SK-N-SH treated with all-trans-retinoic acid at 6 μM for 48 hours (cell line): ENCODE data around the gene TEX13D.

Source experiments
- ATAC-seq: fragments of 200-7000 bp; cut with Tn5 transposase; 3 replicates; pipeline ENCODE4 v1.9.1; 2020; ENCODE audit warnings: mild to moderate bottlenecking, moderate library complexity
- ARNTL ChIP-seq: fragments of 450-650 bp; formaldehyde crosslinking; IDR thresholded peaks from 2 replicates; pipeline ENCODE4 v1.5.0; 2020; ENCODE audit warnings: low read depth, mild to moderate bottlenecking, moderate library complexity, borderline replicate concordance
- CSDC2 ChIP-seq: fragments of 250-450 bp; sonication (Bioruptor Pico); IDR thresholded peaks from 2 replicates; pipeline ENCODE4 v1.5.0; 2020; ENCODE audit warnings: mild to moderate bottlenecking, moderate library complexity
- GLIS3 ChIP-seq: fragments of 250-450 bp; sonication (Bioruptor Pico); IDR thresholded peaks from 2 replicates; pipeline ENCODE4 v1.5.0; 2020; ENCODE audit warnings: mild to moderate bottlenecking, moderate library complexity
- ISL1 ChIP-seq: fragments of 250-450 bp; sonication (Bioruptor Pico); IDR thresholded peaks from 2 replicates; pipeline ENCODE4 v2.1.2; 2022; ENCODE audit warnings: mild to moderate bottlenecking, moderate library complexity
- OSR1 ChIP-seq: fragments of 250-450 bp; sonication (Bioruptor Pico); IDR thresholded peaks from 2 replicates; pipeline ENCODE4 v1.8.0; 2022; ENCODE audit warnings: moderate library complexity, mild to moderate bottlenecking, inconsistent platforms
- RARB ChIP-seq: fragments of 250-450 bp; sonication (Bioruptor Pico); IDR thresholded peaks from 2 replicates; pipeline ENCODE4 v1.8.0; 2021; ENCODE audit warnings: mild to moderate bottlenecking, moderate library complexity
- TCF4 ChIP-seq: fragments of 250-450 bp; sonication (Bioruptor Pico); IDR thresholded peaks from 2 replicates; pipeline ENCODE4 v1.8.0; 2021; ENCODE audit warnings: mild to moderate bottlenecking, moderate library complexity, borderline replicate concordance
- TOX ChIP-seq: fragments of 250-450 bp; sonication (Bioruptor Pico); IDR thresholded peaks from 2 replicates; pipeline ENCODE4 v1.8.0; 2021; ENCODE audit warnings: mild to moderate bottlenecking, moderate library complexity, borderline replicate concordance
- ZC3H10 ChIP-seq: fragments of 250-450 bp; sonication (Bioruptor Pico); IDR thresholded peaks from 2 replicates; pipeline ENCODE4 v1.5.1; 2021; ENCODE audit warnings: mild to moderate bottlenecking, moderate library complexity
- ZFP3 ChIP-seq: fragments of 250-450 bp; sonication (Bioruptor Pico); IDR thresholded peaks from 2 replicates; pipeline ENCODE4 v1.5.0; 2020; ENCODE audit warnings: mild to moderate bottlenecking, moderate library complexity
- ZFP30 ChIP-seq: fragments of 450-650 bp; formaldehyde crosslinking; IDR thresholded peaks from 2 replicates; pipeline ENCODE4 v1.5.0; 2022; ENCODE audit warnings: mild to moderate bottlenecking, moderate library complexity
- ZNF565 ChIP-seq: fragments of 450-650 bp; formaldehyde crosslinking; conservative IDR thresholded peaks from 2 replicates; pipeline ENCODE4 v1.5.0; 2020; ENCODE audit warnings: low read depth, mild to moderate bottlenecking, moderate library complexity
- ZNF8 ChIP-seq: fragments of 450-650 bp; formaldehyde crosslinking; IDR thresholded peaks from 2 replicates; pipeline ENCODE4 v1.5.0; 2020; ENCODE audit warnings: mild to moderate bottlenecking, moderate library complexity
- TF ChIP-seq, protein P1 (sequence below): fragments of 250-450 bp; sonication (Bioruptor Pico); IDR thresholded peaks from 2 replicates; pipeline ENCODE4 v1.5.0; 2020; ENCODE audit warnings: mild to moderate bottlenecking, moderate library complexity
- TF ChIP-seq, protein P2 (sequence below): fragments of 250-450 bp; sonication (Bioruptor Pico); IDR thresholded peaks from 2 replicates; pipeline ENCODE4 v1.5.1; 2020; ENCODE audit warnings: low read depth, mild to moderate bottlenecking, moderate library complexity
- TF ChIP-seq, protein P3 (sequence below): fragments of 250-450 bp; sonication (Bioruptor Pico); IDR thresholded peaks from 2 replicates; pipeline ENCODE4 v1.5.1; 2021; ENCODE audit warnings: mild to moderate bottlenecking, moderate library complexity
- TF ChIP-seq, protein P4 (sequence below): fragments of 250-450 bp; sonication (Bioruptor Pico); IDR thresholded peaks from 2 replicates; pipeline ENCODE4 v1.8.0; 2021; ENCODE audit warnings: low read depth, mild to moderate bottlenecking, moderate library complexity, borderline replicate concordance

Gene TEX13D

DNA sequence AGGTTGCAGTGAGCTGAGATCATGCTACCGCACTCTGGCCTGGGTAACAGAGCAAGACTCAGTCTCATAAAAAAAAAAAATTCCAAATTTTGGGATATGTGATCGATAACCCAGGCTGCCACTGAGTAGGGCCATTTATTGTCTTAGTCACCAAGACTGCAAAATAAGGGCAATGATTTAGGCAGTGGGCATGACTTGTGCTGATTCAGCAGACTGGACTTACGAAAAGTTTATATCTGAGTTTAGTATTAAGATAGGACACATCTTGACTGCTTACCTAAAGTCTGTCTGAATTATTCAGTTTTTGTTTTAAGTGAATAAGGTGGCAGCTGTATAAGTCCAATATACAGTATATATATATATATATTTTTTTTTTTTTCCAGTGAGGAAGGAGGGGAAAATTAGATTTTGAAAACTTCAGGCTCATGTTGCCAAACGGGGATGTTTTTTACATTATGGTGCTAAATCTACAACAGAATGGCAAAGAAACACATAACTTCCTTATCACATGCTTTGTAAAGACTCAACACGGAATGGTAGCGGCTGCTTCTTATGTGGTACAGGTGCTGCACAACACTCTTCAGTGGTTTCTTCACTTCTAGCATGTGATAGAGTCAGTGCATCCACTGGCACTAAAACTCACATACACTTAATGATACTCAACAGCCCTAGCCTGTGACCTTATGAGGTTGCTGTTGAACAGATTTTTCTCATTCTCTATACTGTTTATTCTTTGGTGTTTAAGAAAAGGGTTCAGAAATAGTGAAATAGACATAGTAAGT lies 6.5 kb downstream of the TEX13D start:
- TF ChIP-seq RARB (CRISPR knock-in tag) (no peak), ZFP3 (CRISPR knock-in tag) (no peak), CSDC2 (no peak), GLIS3 (CRISPR knock-in tag) (no peak), ZNF565 (CRISPR knock-in tag) (no peak), TCF4 (CRISPR knock-in tag) (no peak), ISL1 (CRISPR knock-in tag) (no peak), ARNTL (CRISPR knock-in tag) (no peak), ZC3H10 (CRISPR knock-in tag) (no peak)
- TF ChIP-seq, protein P1, sequence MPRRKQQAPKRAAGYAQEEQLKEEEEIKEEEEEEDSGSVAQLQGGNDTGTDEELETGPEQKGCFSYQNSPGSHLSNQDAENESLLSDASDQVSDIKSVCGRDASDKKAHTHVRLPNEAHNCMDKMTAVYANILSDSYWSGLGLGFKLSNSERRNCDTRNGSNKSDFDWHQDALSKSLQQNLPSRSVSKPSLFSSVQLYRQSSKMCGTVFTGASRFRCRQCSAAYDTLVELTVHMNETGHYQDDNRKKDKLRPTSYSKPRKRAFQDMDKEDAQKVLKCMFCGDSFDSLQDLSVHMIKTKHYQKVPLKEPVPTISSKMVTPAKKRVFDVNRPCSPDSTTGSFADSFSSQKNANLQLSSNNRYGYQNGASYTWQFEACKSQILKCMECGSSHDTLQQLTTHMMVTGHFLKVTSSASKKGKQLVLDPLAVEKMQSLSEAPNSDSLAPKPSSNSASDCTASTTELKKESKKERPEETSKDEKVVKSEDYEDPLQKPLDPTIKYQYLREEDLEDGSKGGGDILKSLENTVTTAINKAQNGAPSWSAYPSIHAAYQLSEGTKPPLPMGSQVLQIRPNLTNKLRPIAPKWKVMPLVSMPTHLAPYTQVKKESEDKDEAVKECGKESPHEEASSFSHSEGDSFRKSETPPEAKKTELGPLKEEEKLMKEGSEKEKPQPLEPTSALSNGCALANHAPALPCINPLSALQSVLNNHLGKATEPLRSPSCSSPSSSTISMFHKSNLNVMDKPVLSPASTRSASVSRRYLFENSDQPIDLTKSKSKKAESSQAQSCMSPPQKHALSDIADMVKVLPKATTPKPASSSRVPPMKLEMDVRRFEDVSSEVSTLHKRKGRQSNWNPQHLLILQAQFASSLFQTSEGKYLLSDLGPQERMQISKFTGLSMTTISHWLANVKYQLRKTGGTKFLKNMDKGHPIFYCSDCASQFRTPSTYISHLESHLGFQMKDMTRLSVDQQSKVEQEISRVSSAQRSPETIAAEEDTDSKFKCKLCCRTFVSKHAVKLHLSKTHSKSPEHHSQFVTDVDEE (CRISPR knock-in tag): no peak
- TF ChIP-seq, protein P2, sequence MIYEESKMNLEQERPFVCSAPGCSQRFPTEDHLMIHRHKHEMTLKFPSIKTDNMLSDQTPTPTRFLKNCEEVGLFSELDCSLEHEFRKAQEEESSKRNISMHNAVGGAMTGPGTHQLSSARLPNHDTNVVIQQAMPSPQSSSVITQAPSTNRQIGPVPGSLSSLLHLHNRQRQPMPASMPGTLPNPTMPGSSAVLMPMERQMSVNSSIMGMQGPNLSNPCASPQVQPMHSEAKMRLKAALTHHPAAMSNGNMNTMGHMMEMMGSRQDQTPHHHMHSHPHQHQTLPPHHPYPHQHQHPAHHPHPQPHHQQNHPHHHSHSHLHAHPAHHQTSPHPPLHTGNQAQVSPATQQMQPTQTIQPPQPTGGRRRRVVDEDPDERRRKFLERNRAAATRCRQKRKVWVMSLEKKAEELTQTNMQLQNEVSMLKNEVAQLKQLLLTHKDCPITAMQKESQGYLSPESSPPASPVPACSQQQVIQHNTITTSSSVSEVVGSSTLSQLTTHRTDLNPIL (CRISPR knock-in tag): no peak
- no peak for ATAC-seq

DNA sequence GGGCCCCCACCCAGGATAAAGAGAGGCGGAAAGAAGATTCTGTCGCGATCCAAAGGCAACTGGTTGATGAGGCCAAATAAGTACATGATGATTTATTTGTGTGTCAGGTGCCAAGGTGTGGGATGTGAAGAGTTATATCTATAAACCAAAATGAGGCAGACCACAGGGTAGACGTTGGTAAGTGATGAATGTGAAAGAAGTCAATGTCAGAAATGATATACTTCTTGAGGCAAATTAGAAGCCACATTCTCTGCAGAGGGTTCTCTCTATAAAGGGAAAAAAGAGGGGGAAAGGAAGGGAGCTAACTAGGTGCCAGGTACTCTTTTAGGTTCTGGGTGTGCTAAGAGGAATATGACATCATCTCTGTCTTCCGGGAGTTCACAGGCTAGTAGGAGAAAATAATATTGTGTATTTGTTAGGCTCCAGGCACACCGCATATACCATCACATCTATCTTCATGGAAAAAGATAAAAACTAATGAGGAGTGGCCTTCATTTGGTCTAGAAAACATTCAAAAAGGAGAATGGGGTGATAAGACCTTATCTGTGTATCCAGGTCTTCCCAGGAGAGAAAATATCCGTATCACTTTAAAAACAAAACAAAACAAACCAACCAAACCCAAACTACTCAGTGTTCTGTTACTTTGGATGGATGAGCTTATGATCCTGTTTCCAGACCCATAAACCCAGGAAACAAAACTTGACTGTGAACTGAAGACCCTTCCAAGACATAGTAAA lies 9.1 kb downstream of the TEX13D start:
- ATAC-seq: no peak
- TF ChIP-seq ISL1 (CRISPR knock-in tag) (no peak), OSR1 (CRISPR knock-in tag) (no peak), TOX (CRISPR knock-in tag) (no peak), ZFP30 (CRISPR knock-in tag) (no peak)
- TF ChIP-seq, protein P1 (CRISPR knock-in tag): no peak
- TF ChIP-seq, protein P3, sequence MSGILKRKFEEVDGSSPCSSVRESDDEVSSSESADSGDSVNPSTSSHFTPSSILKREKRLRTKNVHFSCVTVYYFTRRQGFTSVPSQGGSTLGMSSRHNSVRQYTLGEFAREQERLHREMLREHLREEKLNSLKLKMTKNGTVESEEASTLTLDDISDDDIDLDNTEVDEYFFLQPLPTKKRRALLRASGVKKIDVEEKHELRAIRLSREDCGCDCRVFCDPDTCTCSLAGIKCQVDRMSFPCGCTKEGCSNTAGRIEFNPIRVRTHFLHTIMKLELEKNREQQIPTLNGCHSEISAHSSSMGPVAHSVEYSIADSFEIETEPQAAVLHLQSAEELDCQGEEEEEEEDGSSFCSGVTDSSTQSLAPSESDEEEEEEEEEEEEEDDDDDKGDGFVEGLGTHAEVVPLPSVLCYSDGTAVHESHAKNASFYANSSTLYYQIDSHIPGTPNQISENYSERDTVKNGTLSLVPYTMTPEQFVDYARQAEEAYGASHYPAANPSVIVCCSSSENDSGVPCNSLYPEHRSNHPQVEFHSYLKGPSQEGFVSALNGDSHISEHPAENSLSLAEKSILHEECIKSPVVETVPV (CRISPR knock-in tag): no peak
- TF ChIP-seq, protein P4, sequence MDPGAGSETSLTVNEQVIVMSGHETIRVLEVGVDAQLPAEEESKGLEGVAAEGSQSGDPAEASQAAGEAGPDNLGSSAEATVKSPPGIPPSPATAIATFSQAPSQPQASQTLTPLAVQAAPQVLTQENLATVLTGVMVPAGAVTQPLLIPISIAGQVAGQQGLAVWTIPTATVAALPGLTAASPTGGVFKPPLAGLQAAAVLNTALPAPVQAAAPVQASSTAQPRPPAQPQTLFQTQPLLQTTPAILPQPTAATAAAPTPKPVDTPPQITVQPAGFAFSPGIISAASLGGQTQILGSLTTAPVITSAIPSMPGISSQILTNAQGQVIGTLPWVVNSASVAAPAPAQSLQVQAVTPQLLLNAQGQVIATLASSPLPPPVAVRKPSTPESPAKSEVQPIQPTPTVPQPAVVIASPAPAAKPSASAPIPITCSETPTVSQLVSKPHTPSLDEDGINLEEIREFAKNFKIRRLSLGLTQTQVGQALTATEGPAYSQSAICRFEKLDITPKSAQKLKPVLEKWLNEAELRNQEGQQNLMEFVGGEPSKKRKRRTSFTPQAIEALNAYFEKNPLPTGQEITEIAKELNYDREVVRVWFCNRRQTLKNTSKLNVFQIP (CRISPR knock-in tag): no peak

DNA sequence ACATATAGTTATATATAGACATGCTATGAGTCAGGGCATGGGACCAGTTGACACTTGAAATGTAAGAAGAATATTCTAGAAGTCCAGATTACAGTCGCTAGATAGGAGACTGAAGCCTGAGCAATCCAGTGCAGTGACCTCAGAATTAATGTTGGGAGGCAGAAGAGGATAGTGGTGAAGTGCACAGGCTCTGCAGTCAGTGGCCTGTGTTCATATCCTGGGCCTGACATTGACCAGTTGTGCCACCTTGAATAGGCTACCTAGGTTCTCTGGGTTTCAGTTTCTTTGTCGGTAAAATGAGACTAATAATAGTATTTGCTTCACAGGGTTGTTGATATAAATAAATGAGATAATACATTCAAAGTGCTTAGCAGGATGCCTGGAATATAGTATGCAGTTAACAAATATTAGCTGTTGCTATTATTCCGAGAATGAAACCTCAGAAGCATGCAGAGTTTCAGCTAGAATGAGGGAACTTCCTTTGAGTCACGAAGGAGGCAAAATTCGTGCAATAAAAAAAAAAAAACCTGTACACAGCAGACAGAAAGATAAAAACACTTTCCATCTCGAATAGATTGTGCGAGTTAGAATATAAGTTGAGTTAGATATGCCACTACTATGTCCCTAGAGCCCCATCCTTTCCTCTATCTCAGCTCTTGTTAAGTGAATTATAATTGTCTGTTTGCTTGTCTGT lies 9.9 kb downstream of the TEX13D start:
- ATAC-seq: no peak
- TF ChIP-seq OSR1 (CRISPR knock-in tag): no peak
- TF ChIP-seq ARNTL (CRISPR knock-in tag): no peak
- no peak for TF ChIP-seq TOX (CRISPR knock-in tag)
- TF ChIP-seq ZNF8 (CRISPR knock-in tag): no peak
